NCI-H226 (cell line): Measurements from ENCODE around the gene KCNH8.

Source experiments
- DNase-seq: peaks from one replicate; pipeline ENCODE4 v3.0.0-alpha.2; 2015

KCNH8 gene

DNA sequence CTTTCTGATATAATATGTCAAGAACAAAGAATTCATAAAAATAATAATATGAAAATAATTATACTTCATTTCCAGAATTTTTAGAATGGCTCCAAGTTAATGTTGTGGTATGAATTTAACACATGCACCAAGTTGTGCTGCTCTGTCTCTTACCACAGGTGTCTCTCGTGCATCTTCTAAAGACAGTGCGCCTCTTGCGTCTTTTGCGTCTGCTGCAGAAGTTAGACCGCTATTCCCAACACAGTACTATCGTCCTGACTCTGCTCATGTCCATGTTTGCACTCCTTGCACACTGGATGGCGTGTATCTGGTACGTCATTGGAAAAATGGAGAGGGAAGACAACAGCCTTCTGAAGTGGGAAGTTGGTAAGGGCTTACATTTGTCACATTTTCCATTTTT lies 246.6 kb downstream of the KCNH8 start:
- DNase-seq = no peak

DNA sequence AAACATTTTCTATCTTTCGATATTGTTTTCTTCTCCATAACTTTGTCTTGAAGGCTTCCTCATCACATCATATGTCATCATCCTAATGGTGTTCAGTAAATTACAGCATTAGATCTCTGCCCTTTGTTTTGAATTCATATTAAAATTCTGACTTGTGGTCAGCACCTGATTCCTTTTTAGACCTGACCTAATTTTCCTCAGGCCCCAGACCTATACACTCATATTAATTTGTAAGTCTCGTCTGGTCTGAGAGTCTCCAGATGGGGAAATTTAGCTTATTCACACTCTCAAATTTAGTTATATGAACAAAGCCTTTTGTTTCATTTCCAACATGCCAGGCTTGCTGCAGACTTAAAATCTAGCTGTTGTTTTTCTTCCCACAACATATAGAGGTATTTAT lies 248.4 kb downstream of the KCNH8 start:
- no peak for DNase-seq

- no peak for DNase-seq
These were observed 251.0 kb downstream of the KCNH8 start for GRCh38 chr3:19399356-19399755.

- no peak for DNase-seq
These were observed 251.5 kb downstream of the KCNH8 start for GRCh38 chr3:19399836-19400235.

- no peak for DNase-seq
These were observed 271.8 kb downstream of the KCNH8 start for GRCh38 chr3:19420159-19420558.

GRCh38 chr3:19425825-19426224 lies 277.5 kb downstream of the KCNH8 start:
- DNase-seq = no peak

- DNase-seq = no peak
These were observed 279.3 kb downstream of the KCNH8 start for GRCh38 chr3:19427422-19428149.

GRCh38 chr3:19428729-19429128 lies 280.4 kb downstream of the KCNH8 start:
- DNase-seq = no peak

DNA sequence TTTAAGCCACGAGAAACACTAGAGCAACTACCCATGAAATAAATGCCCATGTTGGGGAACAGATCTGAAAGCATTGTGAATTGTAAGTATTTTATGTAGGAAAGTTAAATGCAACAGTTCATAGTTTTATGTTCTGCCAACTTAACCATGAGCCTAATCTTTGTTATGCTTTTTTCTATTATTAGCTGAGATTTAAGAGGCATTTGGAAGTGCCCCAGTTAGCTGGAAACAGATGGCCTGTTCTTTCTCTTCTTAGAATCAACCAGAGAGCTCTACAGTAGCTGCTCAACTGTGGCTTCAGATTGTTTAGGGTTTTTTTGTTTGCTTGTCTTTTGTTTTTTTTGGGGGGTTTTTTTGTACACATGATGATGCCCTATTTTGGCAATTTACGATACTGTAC lies 284.4 kb downstream of the KCNH8 start:
- DNase-seq = no peak

- no peak for DNase-seq
These were observed 288.4 kb downstream of the KCNH8 start for GRCh38 chr3:19436746-19437145.

GRCh38 chr3:19439944-19440343 lies 291.6 kb downstream of the KCNH8 start:
- DNase-seq = no peak

GRCh38 chr3:19446138-19446537 lies 297.8 kb downstream of the KCNH8 start:
- no peak for DNase-seq

- DNase-seq = no peak
These were observed 298.4 kb downstream of the KCNH8 start for GRCh38 chr3:19446687-19447086.

GRCh38 chr3:19455546-19455945 lies 307.2 kb downstream of the KCNH8 start:
- no peak for DNase-seq

GRCh38 chr3:19456738-19457137 lies 308.4 kb downstream of the KCNH8 start:
- DNase-seq = no peak

DNA sequence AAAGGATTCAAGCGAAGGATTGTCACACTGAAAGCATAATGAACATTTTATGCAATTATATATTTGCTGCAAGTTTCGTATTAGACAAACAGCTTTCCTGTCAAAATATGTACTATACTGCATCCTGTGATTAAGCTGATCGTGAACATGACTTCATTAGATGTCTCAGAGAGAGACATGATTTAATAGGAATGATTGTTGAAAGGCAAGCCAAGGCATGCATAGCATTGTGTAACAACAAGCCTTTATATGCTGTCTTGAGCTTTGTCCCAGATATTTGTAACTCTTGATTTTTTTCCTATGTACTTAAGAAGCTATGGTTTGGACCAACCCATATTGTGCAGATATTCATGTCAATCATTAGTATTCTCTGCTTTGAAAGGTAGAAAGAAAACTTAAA lies 309.1 kb downstream of the KCNH8 start:
- DNase-seq = no peak

- no peak for DNase-seq
These were observed 319.5 kb downstream of the KCNH8 start for GRCh38 chr3:19467761-19468160.

GRCh38 chr3:19471138-19471537 lies 322.8 kb downstream of the KCNH8 start:
- DNase-seq = no peak

- DNase-seq = no peak
These were observed 325.8 kb downstream of the KCNH8 start for GRCh38 chr3:19473971-19474580.

GRCh38 chr3:19476281-19476680 lies 328.0 kb downstream of the KCNH8 start:
- DNase-seq = no peak

DNA sequence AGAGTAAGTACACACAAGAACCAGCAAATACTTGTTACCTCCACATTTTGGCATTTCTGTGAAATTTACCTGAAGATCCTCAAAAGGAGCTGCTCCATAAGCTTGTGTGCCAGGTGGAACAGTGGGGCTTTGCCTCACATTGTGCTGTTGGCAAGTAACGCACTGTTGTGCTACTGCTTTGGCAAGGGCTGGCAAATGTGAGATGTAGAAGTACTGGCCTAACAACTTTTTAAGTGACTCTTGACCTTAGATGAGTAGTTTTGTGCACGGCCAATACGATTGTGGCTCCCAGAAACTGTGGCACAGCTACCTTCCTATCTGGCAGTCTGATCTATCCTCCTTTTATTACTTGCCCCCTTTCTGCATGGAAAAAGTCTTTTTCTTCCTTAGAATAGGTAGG lies 337.0 kb downstream of the KCNH8 start:
- no peak for DNase-seq

DNA sequence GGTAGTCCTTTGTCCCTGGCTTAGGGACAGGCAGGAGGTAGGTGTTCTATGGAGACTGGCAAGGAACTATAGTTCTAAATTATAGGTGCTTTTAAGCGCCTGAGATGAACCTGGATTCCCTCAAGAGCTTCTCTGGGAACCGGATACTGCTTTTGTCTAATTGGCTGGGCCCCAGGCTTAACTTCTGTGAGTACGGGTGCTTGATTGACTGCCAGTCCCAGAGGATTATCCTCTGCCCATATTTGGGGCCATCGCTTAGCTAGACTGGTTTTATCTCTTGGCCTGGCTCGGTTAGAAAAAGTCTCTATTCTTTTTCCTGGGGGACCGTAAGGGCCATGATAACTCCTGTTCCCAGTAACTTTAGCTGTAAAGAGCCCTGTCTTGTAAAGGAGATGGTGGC lies 339.1 kb downstream of the KCNH8 start:
- no peak for DNase-seq

DNA sequence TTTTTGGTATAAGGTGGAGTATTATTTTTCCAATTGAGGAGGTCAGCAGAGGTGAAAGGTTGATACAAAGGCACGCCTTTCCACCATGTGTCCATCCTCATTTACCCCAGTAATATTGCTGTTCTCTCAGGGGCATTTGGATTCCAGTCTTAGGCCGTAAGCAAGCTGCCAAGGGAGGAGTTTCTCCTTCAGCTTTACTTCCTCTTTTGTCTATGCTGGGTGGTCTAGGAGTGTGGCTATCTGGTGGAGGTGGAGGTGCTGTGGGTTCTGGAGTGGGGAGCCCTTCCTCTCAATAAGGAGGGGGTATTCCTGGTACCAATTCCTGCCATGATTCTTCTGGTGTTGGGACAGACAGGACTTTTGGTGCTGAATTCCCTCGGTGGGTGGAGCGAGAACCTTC lies 340.6 kb downstream of the KCNH8 start:
- no peak for DNase-seq

DNA sequence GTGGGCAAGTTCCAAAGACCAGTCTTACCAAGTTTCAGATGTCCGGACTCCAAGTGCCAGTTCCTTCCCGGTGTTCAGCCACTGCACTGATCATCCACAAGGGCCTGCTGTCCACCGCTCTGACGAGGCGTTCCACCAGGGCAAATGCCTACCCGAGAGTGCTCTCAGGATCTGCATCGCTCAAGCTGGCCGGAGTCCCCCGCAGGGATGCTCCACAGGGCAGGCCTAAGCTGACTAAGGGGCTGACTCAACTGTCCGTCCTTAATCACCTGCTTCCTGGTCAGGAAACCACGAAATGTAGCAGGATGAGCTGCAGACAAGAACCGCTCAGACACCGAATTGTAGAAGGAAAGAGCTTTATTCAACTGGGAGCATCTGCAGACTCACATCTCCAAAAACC lies 341.6 kb downstream of the KCNH8 start:
- DNase-seq = no peak

DNA sequence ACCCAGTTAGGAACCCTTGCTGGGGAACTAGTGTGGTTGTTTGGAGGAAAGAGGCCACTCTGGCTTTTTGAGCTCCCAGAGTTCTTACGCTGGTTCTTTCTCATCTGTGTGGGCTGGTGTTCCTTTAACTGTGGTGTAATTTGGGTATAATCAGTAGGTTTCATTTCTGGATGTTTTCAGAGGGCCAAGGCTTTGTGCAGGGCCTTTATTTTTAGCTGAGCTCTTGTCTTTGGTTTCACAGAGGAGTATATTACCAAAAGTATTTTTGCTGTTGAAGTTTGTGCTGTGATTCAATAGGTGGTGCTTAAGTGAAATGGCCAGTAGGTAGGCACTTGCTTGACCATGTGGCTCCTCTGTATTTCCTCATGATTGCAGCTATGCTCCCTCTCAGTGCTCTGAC lies 357.9 kb downstream of the KCNH8 start:
- no peak for DNase-seq
